GM19328 (cell line): ENCODE measurements around the gene RFX7.

Experiments
- ATAC-seq: cut with Tn5 transposase; IDR thresholded peaks from one replicate; pipeline ENCODE4 v1.9.1; 2021; ENCODE audit warnings: mild to moderate bottlenecking, moderate library complexity; ENCODE audit not compliant: unreplicated experiment

Gene RFX7

GRCh38 chr15:56148064-56148463, 95.6 kb downstream of the RFX7 start:
- ATAC-seq, result no peak

DNA sequence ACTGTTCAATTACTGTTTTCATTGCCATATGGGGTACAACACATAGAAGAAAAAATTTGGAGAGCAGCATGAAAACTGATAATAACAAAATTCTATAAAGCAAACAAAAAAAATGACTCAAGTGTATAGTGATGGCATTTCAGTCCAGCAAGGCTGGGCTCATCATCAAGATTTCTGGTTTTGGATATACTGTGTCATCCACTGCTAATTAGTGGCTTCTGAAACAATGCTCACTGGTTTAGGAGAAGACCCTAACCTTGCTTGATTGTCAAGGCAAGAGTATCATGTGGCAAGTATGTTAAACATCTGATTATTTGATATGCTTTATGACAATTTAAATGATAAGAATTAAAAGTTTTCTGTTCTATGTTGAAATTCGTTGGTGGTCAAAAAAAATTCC, 96.9 kb downstream of the RFX7 start:
- ATAC-seq, result no peak

GRCh38 chr15:56128081-56128480, 115.6 kb downstream of the RFX7 start:
- ATAC-seq, result no peak

DNA sequence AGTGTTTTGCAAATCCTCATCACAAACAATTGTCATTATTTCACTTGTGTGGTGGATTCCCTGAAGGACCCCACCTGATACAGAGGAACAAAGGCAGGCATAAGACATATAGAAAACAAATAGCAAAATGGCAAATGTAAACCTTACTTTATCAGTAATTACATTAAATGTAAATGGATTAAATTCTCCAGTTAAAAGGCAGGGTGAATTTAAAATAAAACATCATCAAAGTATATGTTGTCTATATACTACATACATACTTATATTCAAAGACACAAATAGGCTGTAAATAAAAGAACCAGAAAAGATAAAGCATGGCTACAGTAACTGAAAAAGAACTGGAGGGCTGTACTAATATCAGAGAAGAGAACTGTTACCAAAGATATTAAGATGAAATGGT, 117.3 kb downstream of the RFX7 start:
- ATAC-seq, result no peak

DNA sequence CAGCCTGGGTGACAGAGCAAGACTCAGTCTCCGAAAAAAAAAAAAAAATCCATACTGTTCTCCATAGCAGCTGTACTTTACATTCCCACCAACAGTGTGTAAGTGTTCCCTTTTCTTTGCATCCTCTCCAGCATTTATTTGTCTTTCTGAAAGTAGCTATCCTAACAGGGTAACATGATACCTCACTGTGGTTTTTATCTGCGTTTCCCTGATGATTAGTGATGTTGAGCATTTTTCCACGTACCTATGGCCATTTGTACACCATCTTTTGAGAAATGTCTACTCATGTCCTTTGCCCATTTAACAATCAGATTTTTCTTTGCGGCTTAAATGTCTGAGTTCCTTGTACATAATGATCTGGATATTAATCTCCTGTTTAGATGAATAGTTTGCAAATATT, 119.3 kb downstream of the RFX7 start:
- no peak for ATAC-seq

- ATAC-seq, result no peak
These were observed 137.8 kb downstream of the RFX7 start for GRCh38 chr15:56105855-56106254.

GRCh38 chr15:56102441-56102840, 141.2 kb downstream of the RFX7 start:
- no peak for ATAC-seq

GRCh38 chr15:56099311-56099710, 144.4 kb downstream of the RFX7 start:
- ATAC-seq, result no peak

- no peak for ATAC-seq
These were observed 145.3 kb downstream of the RFX7 start for GRCh38 chr15:56098195-56098863.

DNA sequence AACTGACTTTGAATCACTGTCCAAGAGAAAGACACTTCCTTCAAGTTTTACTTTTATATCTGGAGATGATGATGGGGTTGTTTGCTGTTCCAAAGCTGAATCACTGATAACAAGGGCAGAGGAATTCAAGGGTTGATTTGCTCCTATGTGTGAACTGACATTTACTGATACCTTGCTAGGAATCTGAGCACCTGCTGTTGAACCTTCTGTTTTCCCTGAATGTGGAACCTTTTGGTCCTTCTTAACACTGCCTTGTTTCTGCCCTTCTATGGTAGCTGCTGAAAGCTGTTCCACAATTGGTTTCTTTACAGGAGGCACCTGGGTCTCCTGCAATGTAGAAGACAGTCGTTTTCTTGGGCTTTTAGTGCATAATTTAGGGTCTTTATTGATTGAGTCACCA, 148.3 kb downstream of the RFX7 start:
- no peak for ATAC-seq

DNA sequence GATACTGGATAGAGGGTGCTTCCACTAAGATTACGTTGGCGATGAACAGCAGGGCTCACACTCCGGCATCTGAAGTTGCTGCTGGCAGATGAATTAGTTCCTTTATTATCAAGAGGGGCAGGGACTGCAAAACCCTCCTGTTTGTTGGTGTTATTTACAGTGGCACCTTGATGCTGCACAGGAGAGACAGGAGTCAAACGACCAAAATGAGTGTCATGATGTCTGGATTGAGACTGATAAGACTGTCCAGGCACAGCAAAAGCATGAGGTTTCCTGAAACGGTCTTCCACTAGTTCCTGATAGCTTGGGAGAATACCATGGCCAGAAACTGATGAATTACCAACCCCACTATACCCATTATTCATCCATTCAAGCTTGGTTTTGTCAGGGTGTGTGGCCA, 149.5 kb downstream of the RFX7 start:
- no peak for ATAC-seq

- ATAC-seq, result no peak
These were observed 155.3 kb downstream of the RFX7 start for GRCh38 chr15:56088389-56088788.

DNA sequence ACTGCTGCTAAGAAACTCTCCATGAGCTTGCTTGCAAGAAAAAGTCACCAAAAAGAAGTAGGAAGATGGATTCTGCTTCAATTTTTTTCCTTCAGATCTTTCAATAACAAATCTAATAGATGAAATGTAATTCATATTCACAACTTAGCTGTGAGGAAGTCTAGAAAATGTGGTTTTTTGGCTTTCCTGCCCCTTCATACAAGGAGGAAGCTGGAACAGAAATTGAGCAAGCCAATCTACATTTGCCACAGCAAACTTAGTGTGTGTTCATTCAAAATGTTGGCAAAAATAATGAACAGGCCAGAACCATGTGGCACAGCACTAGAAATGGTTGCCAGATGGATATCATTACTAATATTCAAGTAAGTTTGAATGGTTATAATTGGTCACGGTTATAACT, 157.1 kb downstream of the RFX7 start:
- no peak for ATAC-seq

DNA sequence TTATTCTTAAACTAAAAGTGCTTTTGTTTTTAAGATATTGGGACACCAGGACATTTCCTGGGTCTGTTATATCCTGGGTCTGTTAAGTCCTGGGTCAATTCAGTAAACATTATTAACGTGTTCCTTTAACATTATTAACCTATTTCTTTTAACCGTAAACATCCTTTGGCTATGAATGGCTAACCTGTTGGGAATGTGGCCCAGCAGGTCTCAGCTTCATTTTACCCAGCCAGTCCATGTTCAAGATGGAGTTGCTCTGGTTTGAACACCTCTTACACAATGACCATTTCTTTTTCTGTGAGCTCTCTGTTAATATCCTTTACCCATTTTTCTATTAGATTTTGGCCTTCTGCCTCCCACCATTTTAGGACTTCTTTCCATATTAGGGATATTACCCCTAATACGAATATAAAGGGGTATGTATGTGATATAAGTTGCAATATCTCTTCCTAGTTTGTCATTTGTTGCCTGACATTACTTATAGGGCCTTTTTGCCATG, 161.4 kb downstream of the RFX7 start:
- ATAC-seq, result no peak

- ATAC-seq, result no peak
These were observed 166.6 kb downstream of the RFX7 start for GRCh38 chr15:56077081-56077480.

DNA sequence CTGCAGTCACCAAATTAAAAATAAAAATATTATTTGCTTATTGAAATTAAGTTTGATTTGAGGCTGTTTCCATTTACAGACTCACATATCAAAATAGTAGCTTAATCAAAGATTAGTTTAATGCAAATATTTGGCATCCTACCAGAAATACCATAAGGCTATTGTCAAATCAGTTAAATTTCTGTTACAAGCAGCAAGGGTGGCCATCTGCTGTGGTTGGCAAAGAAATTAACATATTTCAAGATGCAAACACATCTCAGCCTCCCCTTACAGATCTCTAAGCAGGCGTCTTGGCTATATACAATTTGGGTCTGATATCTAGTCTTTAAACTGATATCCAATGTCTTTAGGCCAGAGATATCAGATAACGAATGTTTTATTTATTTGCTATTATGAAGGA, 167.0 kb downstream of the RFX7 start:
- ATAC-seq, result no peak

- ATAC-seq, result no peak
These were observed 169.0 kb downstream of the RFX7 start for GRCh38 chr15:56074481-56075265.

GRCh38 chr15:56064152-56064551, 179.5 kb downstream of the RFX7 start:
- no peak for ATAC-seq

DNA sequence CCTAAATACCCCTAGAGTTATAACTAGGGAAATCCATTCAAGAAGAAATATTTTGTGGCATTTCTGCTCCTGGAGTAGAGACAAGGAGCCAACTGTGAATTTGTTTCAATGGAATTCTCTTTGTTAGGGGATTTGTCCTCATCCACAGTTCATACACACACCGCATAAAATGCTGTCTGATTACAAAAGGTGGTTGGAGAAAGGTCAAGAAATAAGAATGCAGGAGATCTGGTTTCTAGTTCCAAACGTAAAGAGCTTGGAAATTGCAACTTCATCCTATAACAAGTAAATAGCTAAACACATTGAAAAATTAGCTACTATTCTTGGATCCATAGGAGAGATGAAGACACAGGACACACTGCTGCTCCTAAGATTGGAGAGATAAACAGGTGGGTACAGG, 184.0 kb downstream of the RFX7 start:
- no peak for ATAC-seq

- ATAC-seq, result no peak
These were observed 184.7 kb downstream of the RFX7 start for GRCh38 chr15:56058986-56059385.

DNA sequence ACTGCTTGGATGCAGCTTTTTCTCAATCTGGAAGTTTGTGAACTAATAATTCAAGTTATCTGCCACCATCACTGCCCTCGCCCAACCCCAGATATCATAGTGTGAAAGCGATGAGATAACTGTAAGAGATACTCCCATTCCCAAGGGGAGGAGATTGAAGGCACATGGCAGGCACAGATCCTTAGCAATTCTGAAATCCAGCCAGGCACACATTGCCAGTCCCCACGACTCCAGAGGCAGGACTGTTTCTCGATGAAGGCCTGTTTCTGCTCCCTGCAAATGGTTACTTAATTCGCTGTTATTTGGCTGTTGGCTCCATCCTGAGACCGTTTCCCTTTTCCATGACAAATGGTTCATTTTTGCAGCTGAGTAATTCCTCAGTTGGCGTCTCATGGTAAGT, 187.1 kb downstream of the RFX7 start:
- ATAC-seq, result no peak

- no peak for ATAC-seq
These were observed 190.7 kb downstream of the RFX7 start for GRCh38 chr15:56053046-56053400.
